Natural killer cell treated with Interleukin-12 subunit alpha and Interleukin-12 subunit beta and Interleukin-15 and Interleukin-18, amount 100 ng/mL, for 72 hours (primary cell): Measurements from ENCODE around the gene BAG1. TPM values are rescaled to one million over a fixed set of nuclear protein-coding genes. Genes with fewer than 3 reads are reported as not detected.

ENCODE experiments used
- ATAC-seq, 2 donors: fragments of 150-1000 bp; cut with Tn5 transposase in 1 of 2; sonication (Bioruptor Pico), chemical (Tn5 transposase) in 1 of 2; 2 replicates each; pipeline ENCODE4 v1.10.0; 2021
- DNase-seq: peaks from one replicate; pipeline ENCODE4 v3.0.0; 2022; ENCODE audit warnings: low spot score
- H3K27ac Mint-ChIP-seq, 2 donors: 1 replicate in 1 of 2; 2 replicates in 1 of 2; pipeline ENCODE4 v1.8.0; 2022; ENCODE audit warnings: mixed read lengths in 2 of 2, mild to moderate bottlenecking in 1 of 2, moderate library complexity in 1 of 2
- H3K27me3 Mint-ChIP-seq, 2 donors: 1 replicate in 1 of 2; 2 replicates in 1 of 2; pipeline ENCODE4 v1.8.0; 2022; ENCODE audit warnings: mixed read lengths in 2 of 2
- H3K36me3 Mint-ChIP-seq: one replicate; pipeline ENCODE4 v1.8.0; 2022; ENCODE audit warnings: mixed read lengths
- H3K4me1 Mint-ChIP-seq, 2 donors: 1 replicate in 1 of 2; 2 replicates in 1 of 2; pipeline ENCODE4 v1.8.0; 2022; ENCODE audit warnings: low read depth in 2 of 2, mixed read lengths in 2 of 2, mild to moderate bottlenecking in 1 of 2
- H3K4me3 Mint-ChIP-seq: one replicate; pipeline ENCODE4 v1.8.0; 2022; ENCODE audit warnings: mixed read lengths
- H3K9me3 Mint-ChIP-seq: 2 replicates; pipeline ENCODE4 v1.8.0; 2022; ENCODE audit warnings: mixed read lengths
- total RNA-seq, 2 donors: library from RNA; stranded (reverse); gene quantifications; one replicate each; pipeline ENCODE4 v1.2.3, GENCODE V29; 2022

BAG1 gene
- total RNA-seq, 2 donors from 2014 or later = 46.1 to 115 TPM

DNA sequence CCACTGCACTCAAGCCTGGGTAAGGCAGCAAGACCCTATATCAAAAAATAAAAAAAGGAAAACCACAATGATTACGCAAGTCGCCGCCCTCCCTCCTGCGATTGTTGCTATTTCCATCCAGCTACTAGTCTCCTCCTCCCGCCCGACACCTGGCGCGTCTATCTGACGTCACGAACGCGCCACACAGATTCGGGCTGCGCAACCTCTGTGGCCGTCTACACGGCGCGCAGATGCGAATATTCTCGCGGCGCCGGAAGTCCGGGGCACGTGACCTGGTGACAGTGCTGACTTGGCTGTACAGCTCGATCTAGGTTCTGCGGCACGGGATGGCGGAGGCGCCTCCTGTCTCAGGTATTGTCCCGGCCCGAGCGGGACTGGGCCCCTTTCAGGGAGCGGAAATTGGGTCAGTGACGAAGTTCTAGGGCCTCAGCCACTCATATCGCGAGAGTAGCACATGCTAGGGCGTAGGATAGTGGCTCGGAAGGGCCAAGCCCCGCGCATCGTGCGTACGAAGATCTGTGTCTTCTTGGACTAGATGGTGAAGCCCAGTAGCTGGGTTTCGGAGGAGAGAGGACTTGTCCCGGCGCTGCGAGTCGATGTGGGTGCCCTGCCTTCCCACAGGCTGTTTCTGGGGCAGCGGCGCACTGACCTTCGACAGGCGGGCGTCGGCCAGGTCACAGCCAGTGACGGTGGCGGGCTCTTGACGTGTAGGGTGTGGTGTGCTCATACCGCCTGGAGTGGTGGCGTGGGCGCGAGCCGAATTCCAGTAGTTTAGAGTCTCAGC lies 25.9 kb upstream of the BAG1 start, which contains the start of gene NFX1:
NFX1 (plus strand) TSS at position 270 of the 784 bp plus-strand sequence; CDS start at position 327, 57 bp downstream.
- H3K9me3 Mint-ChIP-seq = no peaks in the 10 kb centered on the region
- peak; percentile 94 to 96 for ATAC-seq
- H3K4me3 Mint-ChIP-seq = peak within 1 kb of the TSS; percentile 98
- peaks cover 39 to 46% of the 10 kb centered on the region in 2 donors for H3K4me1 Mint-ChIP-seq
- peak within 1 kb of the TSS; percentile 99 to 100 for H3K27ac Mint-ChIP-seq
- peak; percentile 99 for DNase-seq
- H3K27me3 Mint-ChIP-seq = no peaks in the 10 kb centered on the region
- H3K36me3 Mint-ChIP-seq = peaks cover 20% of the 10 kb centered on the region

DNA sequence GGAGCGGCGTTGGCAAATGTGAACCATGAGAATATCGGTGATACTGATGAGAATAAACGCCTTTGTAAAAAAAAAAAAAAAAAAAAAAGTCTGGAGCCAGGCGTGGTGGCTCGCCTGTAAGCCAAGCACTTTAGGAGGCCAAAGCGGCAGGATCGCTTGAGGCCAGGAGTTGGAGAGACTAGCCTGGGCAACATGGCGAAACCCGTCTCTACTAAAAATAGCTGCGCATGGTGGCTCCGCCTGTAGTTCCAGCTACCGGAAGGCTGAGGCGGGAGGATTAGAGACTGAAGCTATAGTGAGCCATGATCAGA lies 25.4 kb upstream of the BAG1 start:
- DNase-seq (no peak), ATAC-seq (no peak)
- Mint-ChIP-seq H3K4me3 (peak overlapping the region; percentile 98), H3K9me3 (no peaks in the 10 kb centered on the region), H3K36me3 (peaks cover 20% of the 10 kb centered on the region), H3K27me3 (no peaks in the 10 kb centered on the region), H3K27ac (peak overlapping the region; percentile 99 to 100), H3K4me1 (peaks cover 38 to 44% of the 10 kb centered on the region in 2 donors)

DNA sequence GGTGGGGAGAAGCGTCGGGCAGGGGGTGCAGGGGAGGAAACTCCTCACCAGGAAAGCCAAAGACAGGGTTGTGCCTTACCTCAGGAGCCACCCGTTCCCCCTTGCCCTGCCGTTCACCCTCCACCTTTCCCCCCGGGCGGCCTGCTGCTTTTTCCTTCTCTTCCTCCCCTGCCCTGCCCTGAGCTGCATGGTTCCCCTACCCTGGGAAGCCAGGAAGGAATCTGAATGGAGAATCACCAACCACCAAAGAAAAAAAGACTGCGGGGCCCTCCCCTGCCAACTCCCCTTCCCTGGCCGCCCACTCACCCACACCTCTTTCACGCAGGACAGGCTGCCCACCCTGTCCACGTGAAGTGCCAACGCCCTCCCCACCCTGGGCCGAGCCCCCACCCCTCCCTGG lies 25.0 kb upstream of the BAG1 start:
- DNase-seq (peak; percentile 61), ATAC-seq (no peak)
- Mint-ChIP-seq H3K27me3 (no peaks in the 10 kb centered on the region), H3K36me3 (peaks cover 16% of the 10 kb centered on the region), H3K27ac (peak overlapping the region; percentile 99 to 100), H3K9me3 (no peaks in the 10 kb centered on the region), H3K4me1 (peaks cover 34 to 40% of the 10 kb centered on the region in 2 donors), H3K4me3 (peak overlapping the region; percentile 98)

DNA sequence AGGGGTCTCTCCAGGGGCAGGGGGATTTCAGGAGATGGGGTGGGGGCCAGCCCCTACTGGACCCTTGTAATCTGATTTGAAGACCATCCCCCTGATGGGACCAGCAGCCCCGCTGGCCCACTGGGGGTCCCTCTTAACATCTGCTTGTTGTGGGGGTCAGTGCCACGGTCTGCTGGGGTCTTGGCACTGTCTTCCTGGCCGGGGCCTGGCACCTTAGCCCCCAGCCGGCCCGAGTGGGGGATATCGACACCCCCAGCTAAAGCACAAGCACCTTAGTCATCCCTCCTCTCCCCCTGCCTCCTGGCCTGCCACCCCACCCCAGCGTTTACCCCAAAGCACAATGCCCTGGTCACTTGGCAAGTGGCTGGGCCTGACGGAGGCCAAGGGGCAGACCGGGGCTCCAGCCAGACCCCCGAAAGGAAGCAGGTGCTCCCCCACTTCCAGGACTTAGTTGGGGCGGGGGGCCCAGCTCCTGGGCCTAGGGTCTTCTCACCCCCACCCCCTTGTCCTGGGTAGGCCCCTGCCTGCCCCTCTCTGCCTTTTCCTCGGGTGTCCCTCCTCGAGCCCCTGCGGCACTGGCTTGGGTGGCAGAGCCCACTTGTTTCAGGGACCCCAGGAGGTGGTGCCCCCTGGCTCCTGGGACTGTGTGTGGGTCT lies 24.4 kb upstream of the BAG1 start:
- no peak for ATAC-seq
- Mint-ChIP-seq H3K27ac (peak overlapping the region; percentile 99 to 100), H3K4me1 (peaks cover 32 to 38% of the 10 kb centered on the region in 2 donors), H3K36me3 (peaks cover 13% of the 10 kb centered on the region), H3K4me3 (no peak overlapping the region), H3K9me3 (no peaks in the 10 kb centered on the region), H3K27me3 (no peaks in the 10 kb centered on the region)
- DNase-seq = no peak

DNA sequence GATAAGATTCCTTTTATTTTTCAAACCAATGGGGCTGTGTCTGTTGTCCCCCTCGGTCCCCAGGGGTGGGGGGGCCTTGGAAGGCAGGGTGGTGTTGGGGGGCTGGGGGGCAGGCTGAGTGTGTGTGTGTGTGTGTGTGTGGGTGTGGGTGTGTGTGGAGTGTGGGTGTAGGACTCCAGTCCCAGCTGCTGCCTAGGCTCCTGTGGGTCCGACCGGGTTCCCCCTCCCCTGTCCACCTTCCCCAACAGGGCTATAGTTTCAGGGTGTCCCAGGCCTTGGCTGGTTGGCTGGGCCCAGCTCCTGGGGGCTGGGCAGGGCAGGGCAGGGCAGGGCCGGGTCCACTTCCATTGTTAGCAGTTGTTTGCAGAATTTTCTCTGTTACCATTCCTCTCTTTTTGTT lies 23.7 kb upstream of the BAG1 start:
- peaks cover 13% of the 10 kb centered on the region for H3K36me3 Mint-ChIP-seq
- ATAC-seq = no peak
- no peak for DNase-seq
- H3K27me3 Mint-ChIP-seq = no peaks in the 10 kb centered on the region
- H3K27ac Mint-ChIP-seq = peak overlapping the region; percentile 63 to 82
- H3K4me1 Mint-ChIP-seq = peaks cover 29 to 33% of the 10 kb centered on the region in 2 donors
- no peak overlapping the region for H3K4me3 Mint-ChIP-seq
- H3K9me3 Mint-ChIP-seq = no peaks in the 10 kb centered on the region

DNA sequence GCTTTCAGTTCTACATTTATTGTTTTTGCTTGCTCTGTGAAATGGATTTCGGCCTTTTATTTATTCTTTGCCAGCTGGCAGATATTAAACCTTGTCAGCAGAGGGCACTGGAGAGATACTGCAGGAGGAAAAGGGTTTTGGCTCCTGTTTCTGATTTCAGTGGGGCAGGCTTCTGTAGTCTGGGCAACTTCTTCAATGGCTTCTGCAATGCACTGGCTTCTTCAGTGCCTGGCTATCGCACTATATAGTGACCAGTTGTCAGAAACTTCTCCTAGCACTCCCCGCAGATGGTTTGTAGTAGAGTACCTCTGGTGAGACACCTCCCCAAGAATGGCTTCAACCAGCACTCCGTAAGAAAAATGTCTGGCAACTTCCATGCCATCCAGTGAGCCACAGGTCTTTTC lies 22.6 kb upstream of the BAG1 start:
- no peak for DNase-seq
- ATAC-seq = no peak
- Mint-ChIP-seq H3K27me3 (no peaks in the 10 kb centered on the region), H3K36me3 (peaks cover 12% of the 10 kb centered on the region), H3K27ac (peak overlapping the region; percentile 63 to 82), H3K4me3 (no peak overlapping the region), H3K4me1 (peaks cover 18 to 22% of the 10 kb centered on the region in 2 donors), H3K9me3 (no peaks in the 10 kb centered on the region)

DNA sequence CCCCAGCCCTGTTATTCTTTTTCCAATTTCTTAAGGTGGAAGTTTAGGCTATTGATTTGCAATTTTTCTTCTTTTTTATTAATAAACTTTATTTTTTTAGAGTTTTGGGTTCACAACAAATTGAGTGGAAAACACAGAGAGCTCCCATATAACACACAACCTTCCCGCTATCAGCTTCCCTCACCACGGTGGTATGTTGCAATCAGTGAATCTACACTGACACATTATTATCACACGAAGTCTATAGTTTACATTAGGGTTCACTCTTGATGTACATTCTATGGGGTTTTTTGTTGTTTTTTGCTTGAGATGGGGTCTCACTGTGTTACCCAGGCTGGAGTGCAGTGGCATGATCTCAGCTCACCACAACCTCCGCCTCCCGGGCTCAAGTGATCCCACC lies 21.0 kb upstream of the BAG1 start:
- ATAC-seq (no peak), DNase-seq (no peak)
- H3K4me1 Mint-ChIP-seq = peaks cover 9 to 12% of the 10 kb centered on the region in 2 donors
- no peak overlapping the region for H3K4me3 Mint-ChIP-seq
- no peaks in the 10 kb centered on the region for H3K9me3 Mint-ChIP-seq
- H3K27ac Mint-ChIP-seq = no peak overlapping the region
- no peaks in the 10 kb centered on the region for H3K27me3 Mint-ChIP-seq
- H3K36me3 Mint-ChIP-seq = peaks cover 15% of the 10 kb centered on the region

DNA sequence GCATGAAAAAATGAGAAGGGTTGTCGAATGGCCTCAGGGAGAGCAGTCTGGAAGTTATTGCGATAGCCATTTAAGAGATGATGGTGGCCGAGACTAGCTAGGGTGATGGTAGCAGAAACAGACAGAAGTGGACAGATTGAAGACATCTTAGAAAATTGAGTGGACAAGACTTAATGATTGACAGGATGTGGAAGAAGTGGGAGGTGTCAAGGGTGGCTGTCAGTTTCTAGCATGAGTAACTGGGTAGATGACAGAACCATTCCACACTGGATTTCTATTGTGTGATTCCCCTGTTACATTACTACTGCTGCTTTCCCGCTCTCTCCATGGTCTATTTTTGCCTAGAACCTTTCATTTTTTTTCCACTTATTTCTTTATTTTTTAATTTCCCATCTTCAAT lies 13.0 kb upstream of the BAG1 start:
- Mint-ChIP-seq H3K4me1 (peaks cover 10 to 11% of the 10 kb centered on the region in 2 donors), H3K36me3 (peaks cover 39% of the 10 kb centered on the region), H3K4me3 (no peak overlapping the region), H3K27ac (peak overlapping the region in 1 of 2 donors; percentile 27), H3K9me3 (no peaks in the 10 kb centered on the region), H3K27me3 (no peaks in the 10 kb centered on the region)
- ATAC-seq = no peak
- no peak for DNase-seq

DNA sequence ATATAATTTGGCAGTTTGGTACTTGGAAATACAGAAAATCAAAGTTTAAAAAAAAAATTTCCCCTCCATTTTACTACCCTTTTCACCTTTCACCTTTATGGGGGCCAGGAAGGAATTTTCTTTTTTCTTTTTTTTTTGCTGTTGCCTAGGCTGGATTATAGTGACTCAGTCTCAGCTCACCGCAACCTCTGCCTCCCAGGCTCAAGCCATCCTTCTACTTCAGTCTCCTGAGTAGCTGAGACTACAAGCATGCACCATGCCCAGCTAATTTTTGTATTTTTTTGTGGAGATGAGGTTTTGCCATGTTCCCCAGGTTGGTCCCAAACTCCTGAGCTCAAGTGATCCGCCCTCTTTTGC lies 9.4 kb upstream of the BAG1 start:
- no peak overlapping the region for H3K4me3 Mint-ChIP-seq
- no peak for ATAC-seq
- peaks cover 10 to 11% of the 10 kb centered on the region in 2 donors for H3K4me1 Mint-ChIP-seq
- no peaks in the 10 kb centered on the region for H3K9me3 Mint-ChIP-seq
- no peak overlapping the region for H3K27ac Mint-ChIP-seq
- peaks cover 41% of the 10 kb centered on the region for H3K36me3 Mint-ChIP-seq
- H3K27me3 Mint-ChIP-seq = no peaks in the 10 kb centered on the region
- DNase-seq = no peak

DNA sequence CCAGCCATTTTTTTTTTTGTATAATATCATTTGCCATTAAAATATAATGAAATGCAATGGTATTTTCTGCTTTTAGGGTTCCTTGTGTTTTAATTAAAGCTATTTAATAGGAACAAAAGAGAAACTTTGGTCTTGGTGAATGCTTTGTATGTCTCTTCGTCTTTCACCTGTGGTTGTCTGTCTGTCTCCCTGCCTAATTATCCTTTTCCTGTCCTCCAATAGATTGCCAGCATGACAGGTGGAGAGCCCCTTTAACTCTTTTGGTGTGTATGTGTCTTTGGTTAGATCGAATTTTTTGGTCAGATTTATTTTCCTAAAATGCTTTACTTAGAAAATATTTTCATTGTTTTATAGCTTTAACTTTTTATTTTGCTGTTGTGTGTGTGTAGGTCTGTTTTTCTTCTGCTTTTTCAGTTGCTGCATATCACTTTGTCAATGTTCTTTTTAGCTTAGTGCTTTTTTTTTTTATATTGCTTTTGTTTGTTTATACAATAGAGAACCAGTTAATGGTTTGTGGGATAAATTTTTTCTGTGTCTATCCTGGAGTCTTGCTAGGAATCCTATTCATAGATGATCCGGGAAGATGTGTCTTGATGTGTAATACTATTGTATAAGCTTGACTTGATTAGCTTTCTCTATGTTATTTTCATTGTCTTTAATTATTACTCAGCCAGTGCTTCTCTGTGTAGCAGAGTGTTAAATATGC lies 8.9 kb upstream of the BAG1 start:
- H3K4me1 Mint-ChIP-seq = peaks cover 10 to 11% of the 10 kb centered on the region in 2 donors
- no peaks in the 10 kb centered on the region for H3K27me3 Mint-ChIP-seq
- peak overlapping the region in 1 of 2 donors; percentile 32 for H3K27ac Mint-ChIP-seq
- no peaks in the 10 kb centered on the region for H3K9me3 Mint-ChIP-seq
- no peak overlapping the region for H3K4me3 Mint-ChIP-seq
- DNase-seq = no peak
- H3K36me3 Mint-ChIP-seq = peaks cover 39% of the 10 kb centered on the region
- no peak for ATAC-seq

DNA sequence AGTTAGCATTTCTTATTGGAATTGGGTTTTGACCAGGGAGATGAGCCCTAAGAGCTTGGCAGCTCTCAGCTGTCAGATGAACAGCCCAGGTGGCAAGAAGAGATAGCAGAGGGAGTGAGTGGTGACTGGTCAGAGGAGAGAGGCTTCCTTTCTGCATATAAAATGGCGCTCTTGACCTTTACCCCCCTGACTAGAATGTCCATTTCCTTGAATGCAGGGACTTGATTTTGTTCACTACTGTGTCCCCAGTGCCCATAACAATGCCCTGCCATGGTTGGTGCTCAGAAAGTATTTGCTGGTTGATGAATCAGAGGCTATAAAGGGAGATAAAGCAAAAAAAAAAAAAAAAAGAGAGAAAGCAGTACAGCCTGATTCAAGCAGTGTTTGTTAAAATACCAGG lies 7.6 kb upstream of the BAG1 start:
- Mint-ChIP-seq H3K36me3 (peaks cover 30% of the 10 kb centered on the region), H3K27me3 (no peaks in the 10 kb centered on the region), H3K9me3 (no peaks in the 10 kb centered on the region), H3K4me3 (no peak overlapping the region), H3K27ac (peak overlapping the region; percentile 12 to 17), H3K4me1 (peaks cover 5 to 7% of the 10 kb centered on the region in 2 donors)
- DNase-seq = no peak
- ATAC-seq = no peak

DNA sequence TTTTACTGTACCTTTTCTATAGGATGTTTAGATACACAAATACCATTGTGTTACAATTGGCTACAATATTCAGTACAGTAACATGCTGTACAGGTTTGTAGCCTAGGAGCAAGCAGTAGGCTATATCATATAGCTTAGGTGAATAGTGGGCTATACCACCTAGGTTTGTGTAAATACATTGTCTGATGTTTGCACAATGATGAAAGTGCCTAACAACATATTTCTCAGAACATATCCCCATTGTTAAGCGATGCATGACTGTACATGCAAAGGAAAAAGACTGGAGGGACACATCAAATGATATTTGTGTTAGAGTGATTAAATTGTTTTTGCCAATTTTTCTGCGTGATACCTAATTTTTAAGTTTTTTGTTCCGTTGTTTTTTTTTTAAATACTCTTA lies 5.6 kb upstream of the BAG1 start:
- H3K36me3 Mint-ChIP-seq = peaks cover 30% of the 10 kb centered on the region
- peaks cover 22 to 23% of the 10 kb centered on the region in 2 donors for H3K4me1 Mint-ChIP-seq
- no peak for DNase-seq
- H3K27ac Mint-ChIP-seq = no peak overlapping the region
- H3K9me3 Mint-ChIP-seq = no peaks in the 10 kb centered on the region
- no peak for ATAC-seq
- no peaks in the 10 kb centered on the region for H3K27me3 Mint-ChIP-seq
- H3K4me3 Mint-ChIP-seq = no peak overlapping the region

DNA sequence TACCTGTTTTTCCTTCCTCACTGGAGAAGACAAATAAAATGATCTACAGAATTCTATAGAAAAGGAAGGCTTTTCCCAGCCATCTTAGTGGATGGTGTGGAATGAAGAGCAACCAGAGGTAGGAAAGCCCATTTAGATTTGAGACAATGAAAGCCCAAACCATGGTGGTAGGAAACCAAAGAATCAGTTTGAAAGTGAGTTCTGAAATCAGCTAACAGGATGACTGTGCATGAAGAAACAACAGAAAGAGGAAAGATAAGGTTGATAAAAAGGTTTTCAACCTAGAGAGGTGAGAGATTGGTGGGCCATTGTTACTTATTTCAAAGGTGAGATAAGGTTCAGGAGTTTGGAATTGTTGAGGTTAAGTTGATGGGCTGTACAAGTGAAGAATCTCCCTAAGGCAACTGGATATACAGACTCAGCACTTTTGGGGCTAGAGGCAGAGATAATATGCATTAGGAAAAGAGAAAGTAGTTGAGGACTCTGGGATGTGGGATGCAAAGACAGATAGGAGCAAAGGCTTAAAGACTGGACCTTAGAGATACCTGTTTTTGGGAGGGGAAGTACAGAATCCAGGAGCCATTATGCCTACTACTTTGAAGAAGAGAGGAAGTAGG lies 2.8 kb upstream of the BAG1 start:
- ATAC-seq = no peak

More for the DNA sequence above, 2.8 kb upstream of the BAG1 start:
- H3K27me3 Mint-ChIP-seq = no peaks in the 10 kb centered on the region
- peak overlapping the region; percentile 99 for H3K4me3 Mint-ChIP-seq
- H3K9me3 Mint-ChIP-seq = no peaks in the 10 kb centered on the region
- peaks cover 37 to 41% of the 10 kb centered on the region in 2 donors for H3K4me1 Mint-ChIP-seq
- DNase-seq = no peak
- H3K27ac Mint-ChIP-seq = peak overlapping the region; percentile 95 to 98
- H3K36me3 Mint-ChIP-seq = peaks cover 37% of the 10 kb centered on the region
